Measurements from ENCODE around the gene MICAL2. TPM values are rescaled to one million over a fixed set of nuclear protein-coding genes. Genes with fewer than 3 reads are reported as not detected.

Gene MICAL2
- total and polyA plus RNA-seq, 2 of the 13 experiments (the other 11 are each of a cell fraction or from before 2014, with no cell fraction given) = 0.78 to 1.1 TPM

GRCh38 chr11:12173111-12173510 is 62.7 kb downstream of the MICAL2 start (continued):
- TF ChIP-seq ZNF256 (CRISPR knock-in tag; conservative IDR thresholded peaks at IDR 0.05) = no peak
- TF ChIP-seq, protein P1, sequence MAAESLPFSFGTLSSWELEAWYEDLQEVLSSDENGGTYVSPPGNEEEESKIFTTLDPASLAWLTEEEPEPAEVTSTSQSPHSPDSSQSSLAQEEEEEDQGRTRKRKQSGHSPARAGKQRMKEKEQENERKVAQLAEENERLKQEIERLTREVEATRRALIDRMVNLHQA (CRISPR knock-in tag; IDR thresholded peaks at IDR 0.05) = no peak

GRCh38 chr11:12174128-12174476 is 63.7 kb downstream of the MICAL2 start:
- Histone ChIP-seq H3K4me3 (replicated peaks in 1 of 3; ENCODE audit: insufficient read depth in 1 of 3, low read depth in 2 of 3, low read length in 3 of 3) (no peak overlapping the region), H3K79me2 (ENCODE audit: insufficient read depth, low read length) (no peaks in the 10 kb centered on the region), H2AFZ (ENCODE audit: low read length) (no peak overlapping the region), H3K27me3 (ENCODE audit: control insufficient read depth in 1 of 2, insufficient read depth in 2 of 2, low read length in 2 of 2) (no peaks in the 10 kb centered on the region), H3K4me2 (ENCODE audit: low read depth, low read length) (no peak overlapping the region), H4K20me1 (ENCODE audit: insufficient read depth, low read length) (no peaks in the 10 kb centered on the region), H3K4me1 (ENCODE audit: insufficient read depth, low read length) (no peaks in the 10 kb centered on the region), H3K9me3 (ENCODE audit: low read length) (no peaks in the 10 kb centered on the region), H3K9ac (ENCODE audit: insufficient read depth, low read depth, low read length) (no peak overlapping the region), H3K36me3 (replicated peaks in 1 of 2; ENCODE audit: control insufficient read depth in 1 of 2, insufficient read depth in 2 of 2, low read length in 2 of 2) (no peaks in the 10 kb centered on the region), H3K27ac (ENCODE audit: extremely low read length, insufficient read depth, low read length) (no peak overlapping the region)
- FAIRE-seq = no peak
- in situ Hi-C loops (cut with HindIII; ENCODE audit: extremely low pct_ligation_motif_present, low pct_unique_long_range_greater_than_20kb) (no loop called here), intact Hi-C loops (cut with micrococcal nuclease; ENCODE audit: unreplicated experiment) (no loop called here)
- DNase-seq (ENCODE audit: low spot score) = no peak
- POLR2A ChIA-PET = no interaction called here
- CTCF ChIA-PET (ENCODE audit: low intra/inter-chr PET ratio, low total read pairs) = no interaction called here
- 24% methylated on average over 1 of the region's 1 CpG for WGBS (ENCODE audit: low lambda C conversion rate)
- no peak for ATAC-seq
- peak; percentile 53 for TF ChIP-seq HNRNPK (IDR thresholded peaks at IDR 0.05; ENCODE audit: low read depth, low read length, poor library complexity, severe bottlenecking)
- TF ChIP-seq IKZF4 (CRISPR knock-in tag; IDR thresholded peaks at IDR 0.05; ENCODE audit: borderline replicate concordance, low read depth, not compliant biosample characterization) = no peak
- no peak for TF ChIP-seq TRAFD1 (CRISPR knock-in tag; IDR thresholded peaks at IDR 0.05; ENCODE audit: borderline replicate concordance)
- TF ChIP-seq ZBTB42 (CRISPR knock-in tag; IDR thresholded peaks at IDR 0.05) = no peak
- TF ChIP-seq ZNF335 (CRISPR knock-in tag; IDR thresholded peaks at IDR 0.05) = no peak
- TF ChIP-seq THAP11 (CRISPR knock-in tag; IDR thresholded peaks at IDR 0.05) = no peak
- no peak for TF ChIP-seq ZSCAN30 (CRISPR knock-in tag; IDR thresholded peaks at IDR 0.05)
- TF ChIP-seq RAD21 (CRISPR knock-in tag; IDR thresholded peaks at IDR 0.05) = no peak
- TF ChIP-seq ZNF431 (CRISPR knock-in tag; IDR thresholded peaks at IDR 0.05; ENCODE audit: borderline replicate concordance, low read depth) = no peak
- no TSS peak for BruUV-seq (replicated peaks)
